Caco-2 (cell line): ENCODE data around the gene RD3L. TPM values are rescaled to one million over a fixed set of nuclear protein-coding genes. Genes with fewer than 3 reads are reported as not detected.

Experiments
- BruUV-seq: library from RNA; stranded (reverse); fragments of 400-500 nt; replicated peaks from 2 replicates; lab custom pipeline; 2021; lab: Mats Ljungman, UMichigan
- CTCF ChIA-PET: fragments of 300-600 bp; sonication (Branson Sonifier 250); formaldehyde crosslinking; loops from one replicate; lab custom pipeline; 2022; ENCODE audit warnings: antibody characterized with exemption; lab: Charles Lee
- POLR2A ChIA-PET: fragments of 300-600 bp; sonication (Branson Sonifier 250); formaldehyde crosslinking; loops from one replicate; lab custom pipeline; 2022; ENCODE audit warnings: antibody characterized with exemption; lab: Charles Lee
- DNase-seq, 2 experiments: peaks; one replicate each; pipeline versions ENCODE4 v3.0.0 to v3.0.0-alpha.2; 2020 to 2022
- H3K27me3 ChIP-seq: replicated peaks from 2 replicates; pipeline ENCODE4 v1.6.0; 2011; ENCODE audit warnings: low read length; ENCODE audit not compliant: control insufficient read depth, insufficient read depth
- H3K36me3 ChIP-seq: 2 replicates; pipeline ENCODE4 v1.5.1; 2011; ENCODE audit warnings: low read length; ENCODE audit not compliant: control insufficient read depth, insufficient read depth
- H3K4me1 ChIP-seq: fragments of 250-450 bp; sonication (Bioruptor Pico); 2 replicates; pipeline ENCODE4 v1.5.1; 2020; ENCODE audit warnings: mild to moderate bottlenecking
- H3K4me3 ChIP-seq: 2 replicates; pipeline ENCODE4 v1.5.1; 2011; ENCODE audit warnings: low read depth, mild to moderate bottlenecking, control low read depth, low read length
- H3K9me3 ChIP-seq: fragments of 250-450 bp; sonication (Bioruptor Pico); 2 replicates; pipeline ENCODE4 v1.5.1; 2020; ENCODE audit warnings: mild to moderate bottlenecking, moderate library complexity
- H3K27ac Mint-ChIP-seq: one replicate; pipeline ENCODE4 v1.8.0; 2022; ENCODE audit warnings: mixed read lengths; ENCODE audit not compliant: unreplicated experiment
- H3K27me3 Mint-ChIP-seq: one replicate; pipeline ENCODE4 v1.8.0; 2022; ENCODE audit warnings: mixed read lengths; ENCODE audit not compliant: insufficient read depth, unreplicated experiment
- H3K36me3 Mint-ChIP-seq: one replicate; pipeline ENCODE4 v1.8.0; 2022; ENCODE audit warnings: mild to moderate bottlenecking, mixed read lengths; ENCODE audit not compliant: insufficient read depth, unreplicated experiment
- H3K4me1 Mint-ChIP-seq: one replicate; pipeline ENCODE4 v1.8.0; 2022; ENCODE audit warnings: low read depth, mixed read lengths; ENCODE audit not compliant: unreplicated experiment
- H3K4me3 Mint-ChIP-seq: one replicate; pipeline ENCODE4 v1.8.0; 2022; ENCODE audit warnings: mild to moderate bottlenecking, moderate library complexity, mixed read lengths; ENCODE audit not compliant: unreplicated experiment
- H3K9me3 Mint-ChIP-seq: one replicate; pipeline ENCODE4 v1.8.0; 2022; ENCODE audit warnings: mixed read lengths; ENCODE audit not compliant: unreplicated experiment
- intact Hi-C: fragments of 100-400 bp; cut with micrococcal nuclease; formaldehyde crosslinking; loops from one replicate; pipeline ENCODE4 v1.10.0; 2022; ENCODE audit not compliant: unreplicated experiment
- total RNA-seq: library from RNA; stranded (reverse); gene quantifications from 2 replicates; pipeline ENCODE4 v1.2.3, GENCODE V29; 2022
- TF ChIP-seq, protein P1 (sequence below), 2 experiments: fragments of 200-600 bp in 1 of 2; IDR thresholded peaks; 1 replicate in 1 of 2; 2 replicates in 1 of 2; pipeline versions ENCODE4 v1.5.1 to v1.8.0; 2011 to 2022; ENCODE audit warnings: antibody characterized with exemption in 1 of 2, control low read depth in 1 of 2, inconsistent platforms in 1 of 2, low read depth in 1 of 2, low read length in 1 of 2, mild to moderate bottlenecking in 1 of 2, moderate library complexity in 1 of 2; ENCODE audit not compliant: insufficient read depth in 1 of 2, severe bottlenecking in 1 of 2, unreplicated experiment in 1 of 2

The RD3L gene
- total RNA-seq, 1 experiment from 2014 or later = not detected

DNA sequence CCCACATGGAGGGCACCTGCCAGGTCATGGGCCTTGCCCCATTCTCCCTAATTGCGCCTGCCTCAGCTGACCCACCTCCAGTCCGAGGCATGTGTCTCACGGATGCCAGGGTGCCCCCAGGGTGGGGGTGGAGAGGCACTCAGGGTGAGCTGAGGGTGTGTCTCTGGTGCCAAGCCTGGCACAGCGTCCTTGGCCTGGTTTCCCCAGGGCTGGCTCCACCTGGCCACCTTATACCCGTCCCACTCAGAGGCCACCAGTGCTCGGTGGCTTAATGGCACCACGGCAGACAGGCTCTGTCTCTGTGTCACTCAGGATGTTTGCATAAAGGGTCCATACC is 47.6 kb downstream of the RD3L start:
- no peaks in the 10 kb centered on the region for H3K36me3 Mint-ChIP-seq
- BruUV-seq = no TSS peak
- H3K4me3 Mint-ChIP-seq = no peak overlapping the region
- H3K9me3 Mint-ChIP-seq = peaks cover 11% of the 10 kb centered on the region
- ChIA-PET POLR2A (no interaction called here), CTCF (no interaction called here)
- Histone ChIP-seq H3K9me3 (no peaks in the 10 kb centered on the region), H3K36me3 (no peaks in the 10 kb centered on the region), H3K4me1 (no peaks in the 10 kb centered on the region), H3K4me3 (no peak overlapping the region), H3K27me3 (no peaks in the 10 kb centered on the region)
- DNase-seq = no peak
- no peaks in the 10 kb centered on the region for H3K4me1 Mint-ChIP-seq
- TF ChIP-seq, protein P1, sequence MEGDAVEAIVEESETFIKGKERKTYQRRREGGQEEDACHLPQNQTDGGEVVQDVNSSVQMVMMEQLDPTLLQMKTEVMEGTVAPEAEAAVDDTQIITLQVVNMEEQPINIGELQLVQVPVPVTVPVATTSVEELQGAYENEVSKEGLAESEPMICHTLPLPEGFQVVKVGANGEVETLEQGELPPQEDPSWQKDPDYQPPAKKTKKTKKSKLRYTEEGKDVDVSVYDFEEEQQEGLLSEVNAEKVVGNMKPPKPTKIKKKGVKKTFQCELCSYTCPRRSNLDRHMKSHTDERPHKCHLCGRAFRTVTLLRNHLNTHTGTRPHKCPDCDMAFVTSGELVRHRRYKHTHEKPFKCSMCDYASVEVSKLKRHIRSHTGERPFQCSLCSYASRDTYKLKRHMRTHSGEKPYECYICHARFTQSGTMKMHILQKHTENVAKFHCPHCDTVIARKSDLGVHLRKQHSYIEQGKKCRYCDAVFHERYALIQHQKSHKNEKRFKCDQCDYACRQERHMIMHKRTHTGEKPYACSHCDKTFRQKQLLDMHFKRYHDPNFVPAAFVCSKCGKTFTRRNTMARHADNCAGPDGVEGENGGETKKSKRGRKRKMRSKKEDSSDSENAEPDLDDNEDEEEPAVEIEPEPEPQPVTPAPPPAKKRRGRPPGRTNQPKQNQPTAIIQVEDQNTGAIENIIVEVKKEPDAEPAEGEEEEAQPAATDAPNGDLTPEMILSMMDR (IDR thresholded peaks at IDR 0.05; ENCODE audit: insufficient read depth in 1 of 2, low read depth in 1 of 2, low read length in 1 of 2, severe bottlenecking in 1 of 2, unreplicated experiment in 1 of 2) = no peak
- no peaks in the 10 kb centered on the region for H3K27me3 Mint-ChIP-seq
- no peak overlapping the region for H3K27ac Mint-ChIP-seq
- intact Hi-C loops = no loop called here

DNA sequence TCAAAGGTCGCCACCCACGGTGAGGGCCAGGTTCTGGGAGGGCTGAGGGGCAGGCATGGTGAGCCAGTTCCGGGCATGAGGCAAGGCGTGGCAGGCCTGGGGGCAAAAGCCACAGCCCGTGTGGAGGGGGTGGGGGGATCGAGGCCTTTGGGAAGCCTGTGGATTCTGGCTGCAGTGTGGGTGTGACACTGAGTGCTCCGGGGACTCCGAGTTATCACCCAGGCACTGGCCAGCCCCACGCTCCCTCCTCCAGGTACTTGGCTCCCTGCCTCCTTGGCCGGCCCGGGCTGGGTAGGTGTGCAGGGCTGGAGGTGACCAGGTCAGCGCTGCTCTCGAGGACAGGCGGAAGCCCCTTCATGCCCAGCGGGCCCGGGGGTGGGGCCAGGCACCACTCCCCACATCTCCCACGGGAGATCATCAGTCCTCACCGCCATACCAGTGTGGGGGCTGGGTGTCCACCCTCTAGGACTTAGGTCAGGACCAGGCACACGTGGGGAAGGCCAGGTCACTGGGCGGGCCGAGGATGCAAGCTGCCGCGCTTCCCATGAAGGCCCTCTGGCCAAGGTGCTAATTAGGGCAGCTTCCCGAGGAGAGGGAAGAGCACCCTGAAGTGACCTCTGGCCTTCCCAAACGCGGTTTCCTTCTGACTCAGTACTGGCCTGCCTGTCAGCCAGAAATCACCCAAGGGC is 48.2 kb downstream of the RD3L start:
- no peaks in the 10 kb centered on the region for H3K9me3 ChIP-seq
- no peak for DNase-seq
- TF ChIP-seq, protein P1 (IDR thresholded peaks at IDR 0.05; ENCODE audit: insufficient read depth in 1 of 2, low read depth in 1 of 2, low read length in 1 of 2, severe bottlenecking in 1 of 2, unreplicated experiment in 1 of 2) = no peak
- no peak overlapping the region for H3K27ac Mint-ChIP-seq
- no TSS peak for BruUV-seq
- no peak overlapping the region for H3K4me3 ChIP-seq
- ChIA-PET POLR2A (no interaction called here), CTCF (no interaction called here)
- H3K36me3 ChIP-seq = no peaks in the 10 kb centered on the region
- no peak overlapping the region for H3K4me3 Mint-ChIP-seq
- no peaks in the 10 kb centered on the region for H3K36me3 Mint-ChIP-seq
- no peaks in the 10 kb centered on the region for H3K27me3 Mint-ChIP-seq
- H3K4me1 Mint-ChIP-seq = no peaks in the 10 kb centered on the region
- no peaks in the 10 kb centered on the region for H3K27me3 ChIP-seq
- no peaks in the 10 kb centered on the region for H3K4me1 ChIP-seq
- H3K9me3 Mint-ChIP-seq = peaks cover 11% of the 10 kb centered on the region
- intact Hi-C loops = no loop called here

DNA sequence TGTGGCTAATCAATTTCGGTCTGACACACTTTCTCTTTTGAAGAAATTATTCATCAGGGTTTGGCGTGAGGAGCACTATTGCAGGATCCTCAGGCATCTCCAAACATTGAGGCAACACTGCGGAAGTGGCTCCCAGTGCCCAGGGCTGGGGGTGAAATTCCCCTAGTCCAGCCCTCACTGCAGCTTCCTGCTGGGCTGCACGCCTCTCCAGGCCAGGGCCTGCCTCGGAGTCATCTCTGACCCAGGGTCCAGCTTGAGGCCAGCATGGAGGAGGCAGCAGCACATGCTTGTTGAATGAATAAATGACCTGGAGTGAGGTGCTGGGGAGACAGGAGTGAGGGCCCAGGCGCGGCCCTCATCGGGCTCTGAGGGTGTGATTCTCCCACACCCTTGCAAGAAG is 50.1 kb downstream of the RD3L start:
- no peaks in the 10 kb centered on the region for H3K9me3 ChIP-seq
- Mint-ChIP-seq H3K4me3 (no peak overlapping the region), H3K36me3 (no peaks in the 10 kb centered on the region), H3K27ac (no peak overlapping the region), H3K4me1 (no peaks in the 10 kb centered on the region), H3K27me3 (no peaks in the 10 kb centered on the region), H3K9me3 (peaks cover 11% of the 10 kb centered on the region)
- no peaks in the 10 kb centered on the region for H3K27me3 ChIP-seq
- no peaks in the 10 kb centered on the region for H3K36me3 ChIP-seq
- CTCF ChIA-PET = interaction anchor here (1.6 kb wide), 1 partner anchor 10 kb away, joined by 4 read pairs; no protein-coding TSS in a partner anchor
- intact Hi-C loops = no loop called here
- BruUV-seq = no TSS peak
- H3K4me1 ChIP-seq = no peaks in the 10 kb centered on the region
- no peak for DNase-seq
- H3K4me3 ChIP-seq = no peak overlapping the region
- TF ChIP-seq, protein P1 (IDR thresholded peaks at IDR 0.05; ENCODE audit: insufficient read depth in 1 of 2, low read depth in 1 of 2, low read length in 1 of 2, severe bottlenecking in 1 of 2, unreplicated experiment in 1 of 2) = no peak
- POLR2A ChIA-PET = no interaction called here
